H1 (cell line): ENCODE results near the gene ATG2B.

Experiments used
- BRCA1 ChIP-seq: IDR thresholded peaks from 2 replicates; pipeline ENCODE4 v1.6.1; 2012; ENCODE audit warnings: low read depth, low read length, improper control_type of control experiment
- CREB1 ChIP-seq: IDR thresholded peaks from 2 replicates; pipeline ENCODE4 v1.6.1; 2012; ENCODE audit warnings: inconsistent platforms
- EGR1 ChIP-seq: IDR thresholded peaks from 2 replicates; pipeline ENCODE4 v1.6.1; 2011; ENCODE audit warnings: low read depth, low read length, borderline replicate concordance
- EZH2 ChIP-seq: fragments of 200-600 bp; sonication (generic); IDR thresholded peaks from 2 replicates; pipeline ENCODE4 v1.7.1; 2012; ENCODE audit warnings: low read depth, mild to moderate bottlenecking, moderate library complexity, low read length, inconsistent platforms; ENCODE audit not compliant: severe bottlenecking
- JUND ChIP-seq: IDR thresholded peaks from 2 replicates; pipeline ENCODE4 v1.6.1; 2011; ENCODE audit warnings: mild to moderate bottlenecking, improper control_type of control experiment, low read length
- NANOG ChIP-seq: IDR thresholded peaks from 2 replicates; pipeline ENCODE4 v1.6.1; 2011; ENCODE audit warnings: low read length, low read depth, mild to moderate bottlenecking, inconsistent platforms; ENCODE audit not compliant: insufficient read depth, poor library complexity, severe bottlenecking
- PHF8 ChIP-seq: fragments of 200-600 bp; sonication (generic); conservative IDR thresholded peaks from 2 replicates; pipeline ENCODE4 v1.7.1; 2012; ENCODE audit warnings: low read depth, mild to moderate bottlenecking, inconsistent platforms, low read length, moderate library complexity
- POLR2A ChIP-seq, 2 experiments: IDR thresholded peaks; 1 replicate in 1 of 2; 2 replicates in 1 of 2; pipeline ENCODE4 v1.6.1; 2011; ENCODE audit warnings: low read depth in 2 of 2, low read length in 2 of 2, mild to moderate bottlenecking in 2 of 2; ENCODE audit errors: control extremely low read depth in 1 of 2
- POU5F1 ChIP-seq: IDR thresholded peaks from 2 replicates; pipeline ENCODE4 v1.6.1; 2011; ENCODE audit warnings: low read depth, mild to moderate bottlenecking, low read length, moderate library complexity
- TEAD4 ChIP-seq: IDR thresholded peaks from 2 replicates; pipeline ENCODE4 v1.6.1; 2012; ENCODE audit warnings: low read depth, low read length, inconsistent platforms, mixed read lengths
- TF ChIP-seq, protein P1 (sequence below), 3 experiments: IDR thresholded peaks; 1 replicate in 2 of 3; 2 replicates in 1 of 3; pipeline versions ENCODE4 v1.5.1 to v1.6.1; 2011; ENCODE audit warnings: low read length in 3 of 3, mild to moderate bottlenecking in 3 of 3, inconsistent platforms in 2 of 3, low read depth in 1 of 3, moderate library complexity in 1 of 3; ENCODE audit not compliant: insufficient read depth in 1 of 3; ENCODE audit errors: control extremely low read depth in 1 of 3
- TF ChIP-seq, protein P2 (sequence below): IDR thresholded peaks from 2 replicates; pipeline ENCODE4 v1.6.1; 2011; ENCODE audit warnings: low read length, improper control_type of control experiment

DNA sequence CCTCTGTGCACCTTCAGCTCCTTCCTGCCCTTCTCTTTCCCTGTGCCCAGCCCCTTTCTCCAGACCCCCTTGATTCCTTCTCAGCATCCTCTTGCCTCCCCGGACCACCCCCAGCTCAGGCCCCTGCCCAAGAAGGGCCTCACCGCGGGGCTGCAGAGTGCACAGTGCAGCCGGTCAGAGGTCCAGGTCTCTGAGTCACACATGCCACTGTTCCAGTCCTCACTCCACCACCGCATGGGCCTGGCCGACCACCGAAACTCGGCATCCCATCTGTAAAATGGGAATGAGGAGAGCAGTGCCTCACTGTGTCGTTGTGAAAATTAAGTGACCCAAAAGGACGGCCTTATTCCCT is 93.8 kb downstream of the ATG2B start:
- TF ChIP-seq, protein P1, sequence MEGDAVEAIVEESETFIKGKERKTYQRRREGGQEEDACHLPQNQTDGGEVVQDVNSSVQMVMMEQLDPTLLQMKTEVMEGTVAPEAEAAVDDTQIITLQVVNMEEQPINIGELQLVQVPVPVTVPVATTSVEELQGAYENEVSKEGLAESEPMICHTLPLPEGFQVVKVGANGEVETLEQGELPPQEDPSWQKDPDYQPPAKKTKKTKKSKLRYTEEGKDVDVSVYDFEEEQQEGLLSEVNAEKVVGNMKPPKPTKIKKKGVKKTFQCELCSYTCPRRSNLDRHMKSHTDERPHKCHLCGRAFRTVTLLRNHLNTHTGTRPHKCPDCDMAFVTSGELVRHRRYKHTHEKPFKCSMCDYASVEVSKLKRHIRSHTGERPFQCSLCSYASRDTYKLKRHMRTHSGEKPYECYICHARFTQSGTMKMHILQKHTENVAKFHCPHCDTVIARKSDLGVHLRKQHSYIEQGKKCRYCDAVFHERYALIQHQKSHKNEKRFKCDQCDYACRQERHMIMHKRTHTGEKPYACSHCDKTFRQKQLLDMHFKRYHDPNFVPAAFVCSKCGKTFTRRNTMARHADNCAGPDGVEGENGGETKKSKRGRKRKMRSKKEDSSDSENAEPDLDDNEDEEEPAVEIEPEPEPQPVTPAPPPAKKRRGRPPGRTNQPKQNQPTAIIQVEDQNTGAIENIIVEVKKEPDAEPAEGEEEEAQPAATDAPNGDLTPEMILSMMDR (IDR thresholded peaks at IDR 0.05; ENCODE audit: control extremely low read depth in 1 of 3, insufficient read depth in 1 of 3, low read depth in 1 of 3, low read length in 3 of 3): no peak
- no peak for TF ChIP-seq TEAD4
- no peak for TF ChIP-seq CREB1
- no peak for TF ChIP-seq POLR2A (IDR thresholded peaks at IDR 0.05; ENCODE audit: control extremely low read depth in 1 of 2, low read depth in 2 of 2, low read length in 2 of 2)
- TF ChIP-seq, protein P2, sequence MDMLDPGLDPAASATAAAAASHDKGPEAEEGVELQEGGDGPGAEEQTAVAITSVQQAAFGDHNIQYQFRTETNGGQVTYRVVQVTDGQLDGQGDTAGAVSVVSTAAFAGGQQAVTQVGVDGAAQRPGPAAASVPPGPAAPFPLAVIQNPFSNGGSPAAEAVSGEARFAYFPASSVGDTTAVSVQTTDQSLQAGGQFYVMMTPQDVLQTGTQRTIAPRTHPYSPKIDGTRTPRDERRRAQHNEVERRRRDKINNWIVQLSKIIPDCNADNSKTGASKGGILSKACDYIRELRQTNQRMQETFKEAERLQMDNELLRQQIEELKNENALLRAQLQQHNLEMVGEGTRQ: no peak
- TF ChIP-seq PHF8: no peak
- no peak for TF ChIP-seq JUND
- TF ChIP-seq NANOG: no peak
- no peak for TF ChIP-seq EGR1
- no peak for TF ChIP-seq EZH2
- TF ChIP-seq BRCA1: no peak
- no peak for TF ChIP-seq POU5F1
